Trophoblast cell (in vitro differentiated cells and primary cell): ENCODE data around the gene PLA2G3.

Experiments
- DNase-seq, 2 donors: peaks; one replicate each; pipeline ENCODE4 v3.0.0-alpha.2; 2016
- H2AFZ ChIP-seq: 2 replicates; pipeline ENCODE4 v1.6.1; 2013; ENCODE audit warnings: low read length, moderate library complexity, mild to moderate bottlenecking; ENCODE audit not compliant: insufficient read depth, poor library complexity
- H2AK5ac ChIP-seq: 2 replicates; pipeline ENCODE4 v1.6.1; 2013; ENCODE audit warnings: mild to moderate bottlenecking, low read length
- H2BK120ac ChIP-seq: 2 replicates; pipeline ENCODE4 v1.6.1; 2013; ENCODE audit warnings: low read length, mild to moderate bottlenecking, moderate library complexity; ENCODE audit not compliant: insufficient read depth, poor library complexity
- H2BK12ac ChIP-seq: 2 replicates; pipeline ENCODE4 v1.6.1; 2013; ENCODE audit warnings: mild to moderate bottlenecking, low read length, moderate library complexity
- H2BK5ac ChIP-seq: 2 replicates; pipeline ENCODE4 v1.6.1; 2013; ENCODE audit warnings: low read length, low read depth, moderate library complexity, mild to moderate bottlenecking; ENCODE audit not compliant: poor library complexity
- H3K14ac ChIP-seq: 2 replicates; pipeline ENCODE4 v1.6.1; 2013; ENCODE audit warnings: mild to moderate bottlenecking, low read length
- H3K18ac ChIP-seq: 2 replicates; pipeline ENCODE4 v1.6.1; 2013; ENCODE audit warnings: mild to moderate bottlenecking, low read length
- H3K23ac ChIP-seq: 2 replicates; pipeline ENCODE4 v1.6.1; 2013; ENCODE audit warnings: low read length
- H3K27ac ChIP-seq: 2 replicates; pipeline ENCODE4 v1.5.1; 2013; ENCODE audit warnings: low read depth, mild to moderate bottlenecking, inconsistent platforms, low read length, moderate library complexity
- H3K27me3 ChIP-seq: 2 replicates; pipeline ENCODE4 v1.6.1; 2013; ENCODE audit warnings: inconsistent platforms, mild to moderate bottlenecking, low read length, moderate library complexity; ENCODE audit not compliant: insufficient read depth
- H3K36me3 ChIP-seq, 2 experiments: 1 replicate in 1 of 2; 2 replicates in 1 of 2; pipeline ENCODE4 v1.6.1; 2013; ENCODE audit warnings: low read length in 2 of 2, mild to moderate bottlenecking in 2 of 2, moderate library complexity in 1 of 2; ENCODE audit not compliant: insufficient read depth in 2 of 2, control insufficient read depth in 1 of 2
- H3K4ac ChIP-seq: 2 replicates; pipeline ENCODE4 v1.6.1; 2013; ENCODE audit warnings: low read depth, mild to moderate bottlenecking, low read length, moderate library complexity
- H3K4me1 ChIP-seq, 2 experiments: 1 replicate in 1 of 2; 2 replicates in 1 of 2; pipeline ENCODE4 v1.6.1; 2013; ENCODE audit warnings: low read length in 2 of 2, mild to moderate bottlenecking in 2 of 2, moderate library complexity in 1 of 2; ENCODE audit not compliant: insufficient read depth in 2 of 2, control insufficient read depth in 1 of 2
- H3K4me2 ChIP-seq: 2 replicates; pipeline ENCODE4 v1.6.1; 2013; ENCODE audit warnings: inconsistent platforms, mild to moderate bottlenecking, low read length, moderate library complexity
- H3K4me3 ChIP-seq: 2 replicates; pipeline ENCODE4 v1.5.1; 2013; ENCODE audit warnings: mild to moderate bottlenecking, low read depth, low read length, inconsistent platforms
- H3K79me1 ChIP-seq: one replicate; pipeline ENCODE4 v1.6.1; 2013; ENCODE audit warnings: low read length
- H3K79me2 ChIP-seq: 2 replicates; pipeline ENCODE4 v1.6.1; 2013; ENCODE audit warnings: low read length, mild to moderate bottlenecking; ENCODE audit not compliant: control insufficient read depth, insufficient read depth, poor library complexity
- H3K9ac ChIP-seq: 2 replicates; pipeline ENCODE4 v1.6.1; 2013; ENCODE audit warnings: mild to moderate bottlenecking, low read length
- H3K9me3 ChIP-seq: 2 replicates; pipeline ENCODE4 v1.6.1; 2013; ENCODE audit warnings: low read depth, mild to moderate bottlenecking, control low read depth, inconsistent platforms, low read length; ENCODE audit not compliant: insufficient read depth
- H4K12ac ChIP-seq: 2 replicates; pipeline ENCODE4 v1.6.1; 2013; ENCODE audit warnings: low read depth, mild to moderate bottlenecking, low read length, moderate library complexity
- H4K8ac ChIP-seq: 2 replicates; pipeline ENCODE4 v1.6.1; 2013; ENCODE audit warnings: low read depth, mild to moderate bottlenecking, low read length, moderate library complexity
- H4K91ac ChIP-seq: one replicate; pipeline ENCODE4 v1.6.1; 2013; ENCODE audit warnings: low read depth, mild to moderate bottlenecking, low read length, moderate library complexity
- WGBS: extraction: QIAGEN DNeasy Blood & Tissue Kit; methylation state at CpG from one replicate; pipeline ENCODE4 v1.1.7; 2013; ENCODE audit warnings: missing lambda C conversion rate; ENCODE audit not compliant: insufficient read length, insufficient coverage; ENCODE audit errors: extremely low coverage; 5-methylcytosine and 5-hydroxymethylcytosine counted together

Gene PLA2G3

GRCh38 chr22:31105282-31105929 lies 34.9 kb downstream of the PLA2G3 start:
- peak; percentile 49 to 62 for DNase-seq
- H2BK120ac ChIP-seq, result no peak overlapping the region
- no peak overlapping the region for H4K12ac ChIP-seq
- no peak overlapping the region for H3K23ac ChIP-seq
- H3K4me3 ChIP-seq, result no peak overlapping the region
- no peak overlapping the region for H4K8ac ChIP-seq
- H3K36me3 ChIP-seq, result peaks cover 28 to 33% of the 10 kb centered on the region in 2 experiments
- H3K9ac ChIP-seq, result no peak overlapping the region
- no peak overlapping the region for H3K14ac ChIP-seq
- H2AFZ ChIP-seq, result no peak overlapping the region
- no peak overlapping the region for H2BK12ac ChIP-seq
- peaks cover 4% of the 10 kb centered on the region for H3K79me2 ChIP-seq
- H3K4me2 ChIP-seq, result no peak overlapping the region
- H3K27ac ChIP-seq, result no peak overlapping the region
- no peaks in the 10 kb centered on the region for H3K9me3 ChIP-seq
- no peak overlapping the region for H4K91ac ChIP-seq
- H2AK5ac ChIP-seq, result no peak overlapping the region
- no peaks in the 10 kb centered on the region for H3K27me3 ChIP-seq
- WGBS, result no CpG with 5 or more reads among the region's 11 CpGs
- peaks cover 12 to 14% of the 10 kb centered on the region in 2 experiments for H3K4me1 ChIP-seq
- H2BK5ac ChIP-seq, result no peak overlapping the region
- no peak overlapping the region for H3K18ac ChIP-seq
- H3K79me1 ChIP-seq, result peaks cover 5% of the 10 kb centered on the region
- H3K4ac ChIP-seq, result no peak overlapping the region

- WGBS, result no CpG with 5 or more reads among the region's 35 CpGs
- H3K27ac ChIP-seq, result no peak overlapping the region
- peaks cover 4% of the 10 kb centered on the region for H3K79me2 ChIP-seq
- H2BK12ac ChIP-seq, result no peak overlapping the region
- H3K4me3 ChIP-seq, result no peak overlapping the region
- no peak overlapping the region for H2AK5ac ChIP-seq
- peaks cover 5% of the 10 kb centered on the region for H3K79me1 ChIP-seq
- no peak overlapping the region for H4K12ac ChIP-seq
- H4K8ac ChIP-seq, result no peak overlapping the region
- no peak overlapping the region for H2BK120ac ChIP-seq
- H3K9ac ChIP-seq, result no peak overlapping the region
- no peaks in the 10 kb centered on the region for H3K27me3 ChIP-seq
- H3K4me1 ChIP-seq, result peaks cover 12 to 14% of the 10 kb centered on the region in 2 experiments
- H3K4me2 ChIP-seq, result no peak overlapping the region
- DNase-seq, result peak; percentile 27 to 38
- no peaks in the 10 kb centered on the region for H3K9me3 ChIP-seq
- H2BK5ac ChIP-seq, result no peak overlapping the region
- no peak overlapping the region for H2AFZ ChIP-seq
- H3K18ac ChIP-seq, result no peak overlapping the region
- H3K4ac ChIP-seq, result no peak overlapping the region
- H3K14ac ChIP-seq, result no peak overlapping the region
- no peak overlapping the region for H3K23ac ChIP-seq
- H4K91ac ChIP-seq, result no peak overlapping the region
- peaks cover 34 to 39% of the 10 kb centered on the region in 2 experiments for H3K36me3 ChIP-seq
These were observed 35.4 kb downstream of the PLA2G3 start for GRCh38 chr22:31104869-31105268.

- Histone ChIP-seq H3K79me2 (peaks cover 4% of the 10 kb centered on the region), H4K8ac (no peak overlapping the region), H2AFZ (no peak overlapping the region), H3K36me3 (peaks cover 41 to 46% of the 10 kb centered on the region in 2 experiments), H3K4me1 (peaks cover 12 to 14% of the 10 kb centered on the region in 2 experiments), H3K23ac (no peak overlapping the region), H3K18ac (no peak overlapping the region), H3K4me2 (no peak overlapping the region), H3K27me3 (no peaks in the 10 kb centered on the region), H3K4ac (no peak overlapping the region), H2BK12ac (no peak overlapping the region), H3K9me3 (no peaks in the 10 kb centered on the region), H3K9ac (no peak overlapping the region), H4K12ac (no peak overlapping the region), H2BK5ac (no peak overlapping the region), H4K91ac (no peak overlapping the region), H3K14ac (no peak overlapping the region), H3K27ac (no peak overlapping the region), H3K79me1 (peaks cover 5% of the 10 kb centered on the region), H2AK5ac (no peak overlapping the region), H2BK120ac (no peak overlapping the region), H3K4me3 (no peak overlapping the region)
- WGBS, result no CpG with 5 or more reads among the region's 33 CpGs
- peak; percentile 75 to 87 for DNase-seq
These were observed 36.2 kb downstream of the PLA2G3 start for GRCh38 chr22:31103899-31104694.

GRCh38 chr22:31103111-31103510 lies 37.2 kb downstream of the PLA2G3 start:
- no CpG with 5 or more reads among the region's 2 CpGs for WGBS
- H3K9ac ChIP-seq, result no peak overlapping the region

More at GRCh38 chr22:31103111-31103510, 37.2 kb downstream of the PLA2G3 start:
- Histone ChIP-seq H3K14ac (no peak overlapping the region), H3K4me2 (no peak overlapping the region), H2BK5ac (no peak overlapping the region), H3K79me1 (peaks cover 5% of the 10 kb centered on the region), H3K27me3 (no peaks in the 10 kb centered on the region), H3K23ac (no peak overlapping the region), H4K12ac (no peak overlapping the region), H3K79me2 (peaks cover 4% of the 10 kb centered on the region), H3K4me1 (peaks cover 12 to 14% of the 10 kb centered on the region in 2 experiments), H2BK120ac (no peak overlapping the region), H3K36me3 (peaks cover 49 to 55% of the 10 kb centered on the region in 2 experiments), H4K91ac (no peak overlapping the region), H2BK12ac (no peak overlapping the region), H3K18ac (no peak overlapping the region), H3K27ac (no peak overlapping the region), H3K4me3 (no peak overlapping the region), H2AFZ (no peak overlapping the region), H4K8ac (no peak overlapping the region), H3K9me3 (no peaks in the 10 kb centered on the region), H3K4ac (no peak overlapping the region), H2AK5ac (no peak overlapping the region)
- peak in 1 of 2 donors; percentile 53 for DNase-seq
